Measurements from ENCODE around the gene ITPR1. TPM values are rescaled to one million over a fixed set of nuclear protein-coding genes. Genes with fewer than 3 reads are reported as not detected.

Gene ITPR1
- polyA plus RNA-seq, 3 donors = 48.6 to 58.8 (median 53.2) TPM

GRCh38 chr3:4716706-4717362 lies 223.7 kb downstream of the ITPR1 start:
- DNase-seq = no peak

DNA sequence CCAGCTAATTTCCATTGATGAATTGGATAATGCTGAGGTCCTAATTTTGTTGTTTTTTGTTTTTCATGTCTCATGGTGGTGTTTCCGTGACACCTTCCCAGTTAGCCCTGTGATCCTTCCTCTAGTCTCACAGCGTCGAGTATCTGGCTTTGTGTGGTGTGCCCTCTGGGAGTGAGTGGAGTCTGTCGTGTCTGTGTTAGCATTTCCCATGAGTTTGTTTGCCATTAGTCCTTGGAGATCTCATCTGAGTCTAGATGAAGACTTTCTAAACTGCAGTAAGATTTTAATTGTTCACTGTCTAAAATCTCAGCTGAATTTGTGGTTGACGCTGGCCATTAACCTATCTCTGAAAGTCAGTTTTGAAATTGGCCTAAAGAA lies 224.2 kb downstream of the ITPR1 start:
- DNase-seq = no peak

GRCh38 chr3:4718179-4718736 lies 225.1 kb downstream of the ITPR1 start:
- no peak for DNase-seq

GRCh38 chr3:4719046-4719501 lies 225.9 kb downstream of the ITPR1 start:
- no peak for DNase-seq

GRCh38 chr3:4720316-4721075 lies 227.3 kb downstream of the ITPR1 start:
- DNase-seq = peak; percentile 72

DNA sequence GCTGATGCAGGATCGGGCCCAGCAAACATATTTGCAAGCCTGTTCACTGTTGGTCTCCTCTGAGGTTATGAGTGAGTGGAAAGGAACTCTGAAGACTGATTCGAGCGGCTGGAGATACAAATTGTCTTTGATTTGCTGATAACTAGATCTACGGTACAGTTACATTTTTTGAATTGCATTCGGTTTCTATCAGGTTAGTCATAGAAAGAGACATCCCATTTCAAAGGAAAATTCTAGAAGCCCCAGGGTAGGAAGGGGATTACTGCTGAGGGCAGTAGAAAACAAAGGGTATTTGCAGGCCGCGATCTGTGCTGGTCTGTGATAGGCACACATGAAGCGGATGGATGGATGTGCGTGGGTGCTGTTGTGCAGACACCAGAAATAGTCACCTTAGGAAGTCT lies 228.4 kb downstream of the ITPR1 start:
- no peak for DNase-seq

DNA sequence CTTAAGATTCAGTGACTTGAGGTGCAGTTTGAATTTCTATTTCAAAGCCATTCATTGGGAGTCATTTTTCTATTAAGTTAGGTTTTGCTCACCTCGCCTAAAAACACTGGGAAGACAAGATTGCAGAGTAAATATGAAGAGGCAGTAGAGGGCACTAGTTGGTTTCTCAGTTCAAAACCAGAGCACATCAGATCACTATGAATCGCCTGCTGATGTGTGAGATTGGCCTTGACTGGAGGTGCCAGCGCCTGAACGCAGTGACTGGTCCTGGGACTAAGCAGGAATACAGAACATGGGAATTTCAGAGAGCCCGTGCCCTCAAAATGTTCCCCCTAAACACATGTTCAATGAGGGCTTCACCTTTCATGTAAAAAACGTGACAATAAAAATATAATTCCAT lies 229.0 kb downstream of the ITPR1 start:
- DNase-seq = no peak

- no peak for DNase-seq
Measured at GRCh38 chr3:4724051-4724629, 231.0 kb downstream of the ITPR1 start.

DNA sequence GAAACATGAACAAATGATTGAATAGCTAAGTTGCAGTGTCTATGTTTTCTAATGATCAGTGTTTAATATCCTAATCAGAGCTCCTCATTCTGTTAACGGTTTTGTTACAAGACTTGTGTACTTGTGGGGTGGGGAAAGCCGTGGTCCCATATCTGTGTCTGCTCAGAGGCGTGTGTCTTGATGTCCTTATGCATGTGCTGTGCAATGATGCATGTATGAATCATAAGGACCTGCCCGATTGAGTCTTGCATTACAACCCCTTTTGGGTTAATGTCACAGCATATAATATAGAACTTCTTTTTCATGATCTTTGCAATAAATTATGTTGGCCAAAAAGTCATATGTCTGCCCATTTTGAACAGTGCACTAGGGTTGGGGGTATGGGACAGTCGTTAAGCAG lies 233.4 kb downstream of the ITPR1 start:
- DNase-seq = no peak

DNA sequence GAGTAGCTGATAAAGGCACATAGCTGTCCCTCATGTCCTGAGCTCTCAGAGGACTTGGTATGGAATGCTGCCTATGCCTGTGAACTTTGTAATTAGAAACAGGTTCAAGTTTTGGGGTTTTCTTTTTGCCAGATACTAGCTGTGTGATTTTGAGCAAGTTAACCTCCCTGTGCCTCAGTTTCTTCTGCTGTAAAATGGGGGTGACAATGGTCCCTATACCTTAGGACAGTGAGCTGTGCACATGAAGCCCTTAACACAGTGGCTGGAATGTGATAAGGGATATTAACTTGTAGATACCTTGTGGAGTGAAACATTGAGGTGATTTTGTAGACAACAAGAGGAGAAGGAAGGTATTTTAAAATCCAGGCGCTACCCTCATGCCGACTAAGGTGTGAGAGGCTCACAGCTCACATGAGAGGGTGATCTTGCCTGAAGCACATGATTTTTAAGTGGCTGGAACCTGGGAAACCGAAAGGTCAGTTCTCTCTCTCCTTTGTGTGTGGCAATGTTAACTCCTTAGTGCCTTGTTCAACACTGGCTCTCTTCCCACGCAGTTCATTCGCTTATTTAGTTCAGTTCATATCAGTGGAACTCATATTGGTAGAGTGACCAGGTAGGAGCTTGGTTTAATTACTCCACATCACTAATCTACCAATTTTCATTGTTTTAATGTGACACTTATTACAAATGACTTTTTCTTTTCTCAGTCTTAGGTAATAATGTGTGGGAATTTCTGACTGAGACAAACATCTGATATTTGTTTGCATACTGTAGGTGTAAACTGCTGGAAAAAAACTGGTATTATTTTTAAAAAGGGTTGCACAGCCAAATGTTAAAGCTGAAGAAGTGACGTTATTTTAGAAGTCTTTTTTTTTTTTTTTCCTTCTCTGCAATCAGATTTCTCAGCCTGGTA lies 236.2 kb downstream of the ITPR1 start:
- no peak for DNase-seq

GRCh38 chr3:4730719-4731118 lies 237.6 kb downstream of the ITPR1 start:
- no peak for DNase-seq

DNA sequence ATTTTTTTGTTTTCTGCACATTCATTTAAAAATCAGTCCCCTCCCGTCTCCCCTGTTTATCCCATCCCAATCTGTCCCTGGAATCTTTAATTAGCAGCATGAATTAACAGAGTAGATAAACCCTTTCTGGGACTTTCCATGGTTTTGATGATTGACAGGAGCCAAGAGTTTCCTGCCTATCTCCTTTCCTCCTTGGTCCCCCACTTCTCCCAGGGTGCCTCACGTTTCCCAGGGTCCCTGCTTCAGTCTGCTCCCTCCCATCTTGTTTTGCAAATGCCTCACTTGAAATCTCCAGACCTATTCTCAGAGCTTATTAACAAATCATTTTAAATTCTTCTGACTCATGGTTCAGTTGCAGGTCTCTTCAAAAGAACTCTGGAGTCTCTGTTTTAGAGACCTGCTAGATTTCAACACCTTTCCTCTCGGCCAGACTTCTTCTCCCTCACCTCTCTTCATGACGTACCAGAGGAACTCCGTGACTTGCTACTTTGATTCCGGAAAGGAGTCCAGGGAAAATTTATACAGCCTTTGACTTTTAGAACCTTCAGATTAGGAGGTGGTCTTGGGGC lies 238.5 kb downstream of the ITPR1 start:
- no peak for DNase-seq

GRCh38 chr3:4732925-4733324 lies 239.8 kb downstream of the ITPR1 start:
- DNase-seq = no peak

DNA sequence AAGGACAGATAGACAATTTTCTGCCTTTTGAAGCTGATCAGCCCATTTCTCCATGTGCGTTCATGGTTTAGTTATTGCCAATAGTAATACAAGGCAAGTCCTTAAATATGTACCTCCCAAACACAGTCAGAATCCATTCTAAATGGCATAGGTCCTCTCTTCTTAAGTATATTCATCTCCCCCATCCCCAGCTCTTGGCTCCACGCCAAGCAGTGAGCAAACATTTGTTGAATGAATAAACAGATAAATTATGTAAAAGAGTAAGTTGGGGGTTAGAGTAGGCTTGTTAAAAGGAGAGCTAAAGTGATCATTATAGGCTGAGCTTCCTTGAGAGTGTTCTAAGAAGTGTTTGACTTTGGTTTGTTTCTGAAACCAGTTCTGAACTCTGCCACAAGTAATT lies 241.3 kb downstream of the ITPR1 start:
- DNase-seq = no peak

- no peak for DNase-seq
Measured at GRCh38 chr3:4735243-4735642, 242.1 kb downstream of the ITPR1 start.

- DNase-seq = no peak
Measured at GRCh38 chr3:4736284-4736861, 243.2 kb downstream of the ITPR1 start.

DNA sequence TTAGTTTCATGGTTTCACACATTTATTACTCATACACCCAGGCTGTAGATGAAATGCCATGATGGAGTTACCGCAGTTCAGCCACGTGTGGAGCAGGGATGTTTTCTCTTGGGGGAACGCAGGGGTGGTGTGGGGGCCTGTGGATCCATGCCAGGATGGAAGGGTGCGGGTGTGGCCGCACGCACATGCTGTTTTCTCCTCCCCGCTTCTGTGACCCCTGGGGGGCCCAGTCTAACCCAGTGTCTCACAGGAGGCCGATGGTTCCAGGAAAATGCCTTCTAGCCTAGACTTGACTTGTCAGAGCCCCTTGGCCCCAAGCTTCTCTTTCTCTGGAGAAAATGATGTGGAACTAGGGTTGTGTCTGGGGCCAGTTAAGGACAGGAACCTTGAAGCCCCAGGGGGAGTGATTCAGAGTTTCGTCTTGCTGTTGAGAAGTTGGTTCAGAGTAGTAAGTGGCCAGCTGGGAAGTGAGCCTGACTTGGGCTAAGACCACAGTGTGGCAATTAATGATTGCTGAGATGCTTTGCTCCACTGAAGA lies 245.7 kb downstream of the ITPR1 start:
- DNase-seq = no peak

GRCh38 chr3:4739289-4740236 lies 246.4 kb downstream of the ITPR1 start:
- DNase-seq = no peak

- DNase-seq = no peak
Measured at GRCh38 chr3:4740397-4741105, 247.4 kb downstream of the ITPR1 start.
